HG02588 (cell line): ENCODE data around the gene PLET1.

ENCODE experiments used
- ATAC-seq: cut with Tn5 transposase; IDR thresholded peaks from one replicate; pipeline ENCODE4 v1.9.1; 2021; ENCODE audit warnings: mild to moderate bottlenecking, moderate library complexity; ENCODE audit not compliant: unreplicated experiment

PLET1 gene

GRCh38 chr11:112260490-112260889 is at the start of gene PLET1:
PLET1 (minus strand) TSS chr11:112260860; CDS start chr11:112260589, 271 bp downstream.
- ATAC-seq: no peak

- ATAC-seq: no peak
Observed at GRCh38 chr11:112310419-112310818, 49.8 kb upstream of the PLET1 start.

DNA sequence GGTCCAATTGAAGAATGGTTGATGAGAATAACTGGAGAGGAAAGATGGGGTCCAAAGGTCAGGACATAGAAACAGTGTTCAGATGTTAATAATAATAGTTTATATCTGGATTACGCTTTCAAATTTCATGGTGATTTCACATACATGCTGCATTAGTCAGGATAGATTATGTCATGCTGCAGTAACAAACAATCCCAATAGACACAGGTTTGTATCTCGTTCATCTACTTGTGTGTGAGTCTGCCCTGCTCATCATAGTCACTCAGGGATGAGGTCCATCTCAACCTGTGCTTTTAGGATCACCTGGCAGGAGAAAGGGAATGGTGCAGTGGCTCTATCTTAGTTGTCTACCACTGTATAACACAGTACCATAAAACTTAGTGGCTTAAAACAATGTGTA is 48.0 kb upstream of the PLET1 start:
- ATAC-seq: no peak

DNA sequence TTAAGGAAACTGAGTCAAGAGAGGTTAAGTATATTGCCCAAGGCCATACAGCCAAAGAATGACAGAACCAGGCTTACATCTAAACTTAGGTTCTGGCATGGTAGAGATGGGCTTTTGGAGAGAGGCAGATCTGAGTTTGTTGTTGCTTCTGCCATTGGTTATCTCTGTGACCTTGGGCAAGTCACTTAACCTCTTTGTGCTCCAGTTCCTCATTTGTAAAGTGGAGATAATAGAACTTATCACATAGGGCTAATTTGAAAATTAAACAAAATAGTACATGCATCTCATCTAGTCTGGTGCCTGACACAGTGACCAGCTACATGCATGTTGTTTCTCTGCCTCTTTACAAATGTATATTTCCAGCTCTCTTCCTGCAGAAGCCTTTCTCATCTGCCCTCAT is 47.0 kb upstream of the PLET1 start:
- ATAC-seq: no peak

- no peak for ATAC-seq
Observed at GRCh38 chr11:112306230-112306629, 45.6 kb upstream of the PLET1 start.

DNA sequence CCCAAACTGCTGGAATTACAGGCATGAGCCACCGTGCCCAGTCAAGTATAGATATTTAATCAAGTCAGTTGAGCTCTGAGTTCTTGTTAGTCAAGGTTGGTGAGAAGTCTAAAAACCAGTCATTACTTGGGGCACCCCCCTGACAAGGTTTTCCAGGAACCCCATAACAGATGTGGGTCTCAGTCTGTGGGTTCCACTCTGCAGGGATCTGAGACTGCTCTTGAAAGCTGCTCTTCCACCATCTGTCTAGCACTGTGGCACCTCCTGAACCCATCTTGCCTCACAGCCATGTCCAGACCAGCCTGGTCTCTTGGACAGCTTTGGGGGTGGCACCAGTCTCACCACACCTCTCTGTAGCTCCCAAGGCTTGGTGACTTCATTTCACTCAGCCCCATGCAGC is 44.3 kb upstream of the PLET1 start:
- ATAC-seq: no peak

DNA sequence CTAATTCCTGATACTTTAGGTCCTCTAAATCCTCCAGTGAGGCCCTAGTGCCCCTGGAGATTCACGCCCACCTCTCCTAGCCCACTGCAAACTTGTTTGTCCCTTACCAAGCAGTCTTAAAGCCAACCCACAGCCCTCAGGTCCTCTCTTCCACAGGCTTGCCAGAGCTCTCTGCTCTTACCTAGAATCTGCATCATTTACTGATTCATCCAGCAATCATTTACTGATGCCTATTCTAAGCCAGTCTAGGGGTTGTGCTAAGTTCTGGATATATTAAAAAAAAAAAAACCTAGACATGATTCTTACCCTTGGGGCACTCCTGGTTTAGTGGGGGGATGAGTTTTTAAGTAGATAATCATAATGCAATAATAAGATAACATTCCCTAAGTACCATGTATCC is 43.0 kb upstream of the PLET1 start:
- no peak for ATAC-seq

- ATAC-seq: no peak
Observed at GRCh38 chr11:112302226-112302868, 41.7 kb upstream of the PLET1 start.

GRCh38 chr11:112300094-112300786 is 39.6 kb upstream of the PLET1 start:
- ATAC-seq: no peak

GRCh38 chr11:112298535-112298934 is 37.9 kb upstream of the PLET1 start:
- no peak for ATAC-seq

DNA sequence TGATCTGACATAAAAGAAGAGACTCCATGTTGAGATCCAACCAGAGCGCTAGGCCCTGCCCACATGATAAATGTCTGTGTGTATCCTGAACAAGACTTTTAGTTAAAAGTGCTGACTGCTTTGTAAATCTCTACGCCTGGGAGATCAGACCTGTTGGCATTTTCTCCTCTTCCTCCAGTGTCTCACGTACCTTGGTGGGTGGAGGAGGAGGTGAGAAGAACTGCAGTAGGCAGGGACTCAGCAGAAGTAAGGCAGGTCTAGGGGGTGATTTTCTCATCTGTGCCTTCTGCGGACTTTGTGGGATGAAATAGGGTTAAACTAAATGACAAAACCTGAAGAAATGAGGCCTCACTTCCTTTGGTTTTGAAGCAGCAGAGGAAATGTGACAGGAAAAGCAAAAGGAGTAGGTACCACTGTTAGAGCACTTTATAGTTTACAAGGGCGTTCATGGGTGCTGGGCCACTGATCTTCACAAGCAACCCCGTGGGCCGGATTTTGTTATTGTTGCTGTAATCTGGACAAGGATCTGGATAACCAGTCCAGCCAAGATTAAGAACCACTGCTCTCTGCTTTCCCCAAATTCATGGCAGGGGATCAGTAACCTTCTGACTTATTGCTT is 36.7 kb upstream of the PLET1 start:
- no peak for ATAC-seq

GRCh38 chr11:112296044-112296443 is 35.4 kb upstream of the PLET1 start:
- ATAC-seq: no peak

GRCh38 chr11:112294688-112295340 is 34.2 kb upstream of the PLET1 start:
- ATAC-seq: no peak

GRCh38 chr11:112293614-112294013 is 33.0 kb upstream of the PLET1 start:
- ATAC-seq: no peak

GRCh38 chr11:112292785-112293407 is 32.2 kb upstream of the PLET1 start:
- no peak for ATAC-seq

DNA sequence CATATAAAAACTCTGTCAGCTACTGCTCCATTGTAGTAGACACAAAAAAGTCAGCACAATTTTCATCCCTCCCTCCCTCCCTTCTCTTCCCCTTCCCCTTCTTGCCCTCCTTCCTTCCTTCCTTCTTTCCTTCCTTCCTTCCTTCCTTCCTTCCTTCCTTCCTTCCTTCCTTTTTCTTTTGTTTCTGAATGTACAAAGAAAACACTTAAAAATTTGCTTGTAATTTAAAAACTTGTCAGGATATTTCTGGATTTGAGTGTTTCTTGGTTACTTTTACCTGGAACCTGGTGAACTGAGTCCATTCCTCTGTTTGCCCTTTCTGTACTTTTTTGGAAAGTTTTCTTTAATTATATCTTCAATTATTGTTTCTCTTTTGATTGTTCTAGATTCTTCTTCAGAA is 31.5 kb upstream of the PLET1 start:
- ATAC-seq: no peak

- ATAC-seq: no peak
Observed at GRCh38 chr11:112291191-112291590, 30.5 kb upstream of the PLET1 start.

- no peak for ATAC-seq
Observed at GRCh38 chr11:112290493-112290850, 29.8 kb upstream of the PLET1 start.

DNA sequence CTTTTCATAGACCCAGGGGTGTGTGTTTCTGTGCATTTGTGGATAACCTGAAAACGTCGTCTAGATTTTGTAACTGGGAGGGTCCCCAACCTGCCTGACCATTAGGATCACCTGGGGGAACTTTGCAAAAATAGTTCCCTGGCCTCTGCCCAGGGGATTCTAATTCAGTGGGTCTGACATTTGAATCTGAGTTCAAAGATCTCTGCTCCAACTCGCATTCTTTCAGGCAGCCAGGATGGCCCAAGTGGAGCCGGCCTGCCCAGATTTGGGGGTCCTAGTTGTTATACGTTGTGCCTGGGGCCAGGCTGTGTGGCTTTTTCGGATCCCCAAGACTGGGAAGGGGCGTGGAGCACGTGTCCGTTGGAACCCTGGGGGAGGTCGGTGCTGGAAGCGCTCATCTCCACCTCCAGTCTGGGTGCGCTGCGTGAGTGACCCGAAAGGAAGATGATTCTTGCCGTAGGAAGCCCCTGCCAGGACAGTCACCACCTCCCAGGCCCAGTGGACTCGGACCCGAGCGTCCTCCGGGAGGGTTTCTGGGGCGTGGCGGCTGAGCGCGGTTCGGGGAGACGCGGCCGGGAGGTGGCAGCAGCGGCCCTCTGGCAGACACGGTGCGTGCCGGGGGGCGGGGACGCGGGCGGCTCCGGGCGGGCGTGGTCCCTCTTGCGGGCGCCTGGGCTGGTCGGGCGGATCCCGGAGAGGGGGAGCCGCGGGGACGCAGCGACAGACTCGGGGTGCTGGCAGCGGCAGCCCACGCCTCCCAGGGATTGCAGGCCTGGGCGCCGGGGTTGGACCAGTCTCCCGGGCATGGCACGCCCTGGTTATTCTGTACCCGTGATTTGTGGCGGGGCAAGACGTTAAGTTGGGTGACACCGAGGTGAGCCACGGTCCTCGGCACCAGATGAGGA is 29.2 kb upstream of the PLET1 start:
- ATAC-seq: peak; percentile 91

GRCh38 chr11:112288021-112288420 is 27.4 kb upstream of the PLET1 start:
- no peak for ATAC-seq
